Sigmoid colon (tissue), 7 donors: ENCODE data around the gene MAP3K7. TPM values are rescaled to one million over a fixed set of nuclear protein-coding genes. Genes with fewer than 3 reads are reported as not detected.

Experiments
- DNase-seq: peaks from one replicate; pipeline ENCODE4 v3.0.0-alpha.2; 2019
- H3K27ac ChIP-seq, 4 donors: fragments of 200-600 bp; sonication (generic); one replicate each; pipeline ENCODE4 v1.5.1; 2016 to 2019; ENCODE audit warnings: mild to moderate bottlenecking in 1 of 4
- H3K27me3 ChIP-seq, 3 donors: fragments of 200-600 bp; sonication (generic); one replicate each; pipeline ENCODE4 v1.5.1; 2019; ENCODE audit warnings: mild to moderate bottlenecking in 1 of 3
- H3K36me3 ChIP-seq, 4 donors: fragments of 200-600 bp; sonication (generic); one replicate each; pipeline ENCODE4 v1.5.1; 2016 to 2019
- H3K4me1 ChIP-seq, 4 donors: fragments of 200-600 bp; sonication (generic); one replicate each; pipeline ENCODE4 v1.5.1; 2017 to 2019
- H3K4me3 ChIP-seq, 4 donors: fragments of 200-600 bp; sonication (generic); one replicate each; pipeline ENCODE4 v1.5.1; 2017 to 2019; ENCODE audit warnings: mild to moderate bottlenecking in 2 of 4, moderate library complexity in 1 of 4
- H3K9me3 ChIP-seq, 4 donors: fragments of 200-600 bp in 3 of 4; sonication (generic) in 3 of 4; one replicate each; pipeline versions ENCODE4 v1.5.1 to v1.6.1; 2013 to 2019
- CTCF ChIP-seq, 4 experiments: fragments of 450-650 bp in 3 of 4; fragments of 200-600 bp in 1 of 4; IDR thresholded peaks; one replicate each; pipeline ENCODE4 v1.5.1; 2016 to 2019; ENCODE audit warnings: antibody characterized with exemption in 4 of 4, mild to moderate bottlenecking in 3 of 4, moderate library complexity in 2 of 4
- EP300 ChIP-seq, 4 donors: sonication (generic); formaldehyde crosslinking; IDR thresholded peaks; one replicate each; pipeline ENCODE4 v1.6.1; 2017; ENCODE audit warnings: antibody characterized with exemption in 4 of 4
- POLR2A ChIP-seq, 2 donors: fragments of 450-650 bp; IDR thresholded peaks; one replicate each; pipeline ENCODE4 v1.6.1; 2016; ENCODE audit warnings: antibody characterized with exemption in 2 of 2, mild to moderate bottlenecking in 2 of 2, moderate library complexity in 2 of 2
- POLR2AphosphoS5 ChIP-seq, 4 donors: sonication (generic); formaldehyde crosslinking; IDR thresholded peaks; one replicate each; pipeline ENCODE4 v1.6.1; 2017; ENCODE audit warnings: antibody characterized with exemption in 4 of 4
- WGBS, 2 donors: extraction: QIAGEN DNeasy Blood & Tissue Kit; methylation state at CpG; one replicate each; pipeline ENCODE4 v1.1.7; 2013; 5-methylcytosine and 5-hydroxymethylcytosine counted together
- intact Hi-C: fragments of 100-400 bp; cut with DNase I; formaldehyde crosslinking; loops from one replicate; pipeline ENCODE4 v1.15.1; 2023
- polyA plus RNA-seq, 3 donors: library from polyadenylated mRNA; stranded (reverse); fragments of 200-250 nt; gene quantifications; one replicate each; pipeline ENCODE4 v1.2.3, GENCODE V29; 2013
- total RNA-seq, 4 donors: library from RNA; depleted of rRNA; stranded (reverse); fragments of >200 nt; gene quantifications; one replicate each; pipeline ENCODE4 v1.1.0, GENCODE V29; 2016
- donor health status: healthy with polysubstance abuse.
- donor health status: Bipolar disorder and iron deficiency.
- donor health status: healthy.

The MAP3K7 gene
- total and polyA plus RNA-seq, 7 donors, result 7.9 to 25.3 (median 21.2) TPM

- H3K27ac ChIP-seq, result no peak overlapping the region
- H3K27me3 ChIP-seq, result no peaks in the 10 kb centered on the region
- peaks cover 0 to 61% (median 3%) of the 10 kb centered on the region in 4 donors for H3K36me3 ChIP-seq
- TF ChIP-seq POLR2AphosphoS5 (IDR thresholded peaks at IDR 0.05), result peak in 1 of 4 donors; percentile 8
- no peak for TF ChIP-seq POLR2A (IDR thresholded peaks at IDR 0.05)
- no peak for TF ChIP-seq CTCF (IDR thresholded peaks at IDR 0.05)
- H3K4me3 ChIP-seq, result no peak overlapping the region
- no peak for DNase-seq
- WGBS, 2 donors, result 20 to 53% methylated on average over 3 of the region's 3 CpGs
- intact Hi-C loops, result no loop called here
- H3K9me3 ChIP-seq, result no peaks in the 10 kb centered on the region
- H3K4me1 ChIP-seq, result no peaks in the 10 kb centered on the region
Observed at GRCh38 chr6:90537723-90538258, 49.1 kb downstream of the MAP3K7 start.

- intact Hi-C loops, result no loop called here
- TF ChIP-seq EP300 (IDR thresholded peaks at IDR 0.05) (no peak), CTCF (IDR thresholded peaks at IDR 0.05) (no peak), POLR2AphosphoS5 (IDR thresholded peaks at IDR 0.05) (no peak), POLR2A (IDR thresholded peaks at IDR 0.05) (no peak)
- Histone ChIP-seq H3K27me3 (no peaks in the 10 kb centered on the region), H3K4me1 (no peaks in the 10 kb centered on the region), H3K36me3 (peaks cover 0 to 61% (median 4%) of the 10 kb centered on the region in 4 donors), H3K9me3 (no peaks in the 10 kb centered on the region), H3K4me3 (no peak overlapping the region), H3K27ac (no peak overlapping the region)
- DNase-seq, result no peak
- WGBS, 2 donors, result 86 to 90% methylated on average over 4 of the region's 4 CpGs
Observed at GRCh38 chr6:90537027-90537426, 49.8 kb downstream of the MAP3K7 start.

- TF ChIP-seq EP300 (IDR thresholded peaks at IDR 0.05) (no peak), CTCF (IDR thresholded peaks at IDR 0.05) (no peak), POLR2A (IDR thresholded peaks at IDR 0.05) (no peak), POLR2AphosphoS5 (IDR thresholded peaks at IDR 0.05) (no peak)
- H3K9me3 ChIP-seq, result no peaks in the 10 kb centered on the region
- DNase-seq, result no peak
- H3K4me1 ChIP-seq, result no peaks in the 10 kb centered on the region
- intact Hi-C loops, result no loop called here
- H3K4me3 ChIP-seq, result no peak overlapping the region
- no peak overlapping the region for H3K27ac ChIP-seq
- peaks cover 0 to 56% (median 4%) of the 10 kb centered on the region in 4 donors for H3K36me3 ChIP-seq
- no peaks in the 10 kb centered on the region for H3K27me3 ChIP-seq
- 90 to 97% methylated on average over 4 of the region's 4 CpGs for WGBS, 2 donors
Observed at GRCh38 chr6:90536520-90536919, 50.4 kb downstream of the MAP3K7 start.

- Histone ChIP-seq H3K4me1 (no peaks in the 10 kb centered on the region), H3K9me3 (no peaks in the 10 kb centered on the region), H3K36me3 (peaks cover 0 to 45% (median 4%) of the 10 kb centered on the region in 4 donors), H3K27me3 (no peaks in the 10 kb centered on the region), H3K27ac (no peak overlapping the region), H3K4me3 (no peak overlapping the region)
- intact Hi-C loops, result no loop called here
- DNase-seq, result no peak
- WGBS, 2 donors, result 84 to 90% methylated on average over 3 of the region's 3 CpGs
- no peak for TF ChIP-seq POLR2A (IDR thresholded peaks at IDR 0.05)
- no peak for TF ChIP-seq CTCF (IDR thresholded peaks at IDR 0.05)
- no peak for TF ChIP-seq EP300 (IDR thresholded peaks at IDR 0.05)
- no peak for TF ChIP-seq POLR2AphosphoS5 (IDR thresholded peaks at IDR 0.05)
Observed at GRCh38 chr6:90534337-90535025, 52.4 kb downstream of the MAP3K7 start.
